HepG2 (cell line): ENCODE results near the gene MSI2. TPM values are rescaled to one million over a fixed set of nuclear protein-coding genes. Genes with fewer than 3 reads are reported as not detected.
A peak's percentile ranks its signal among the peaks of the same experiment; 100 is the strongest.

Experiments used
- ATAC-seq: fragments of 200-7000 bp; cut with Tn5 transposase; 3 replicates; pipeline ENCODE4 v1.9.1; 2020; ENCODE audit warnings: mild to moderate bottlenecking, moderate library complexity
- BruUV-seq: library from RNA; stranded (reverse); fragments of 400-500 nt; replicated peaks from 2 replicates; lab custom pipeline; 2021; lab: Mats Ljungman, UMichigan
- CTCF ChIA-PET: fragments of 300-600 bp; formaldehyde crosslinking; extraction: SDS; loops from one replicate; lab custom pipeline; 2021; ENCODE audit warnings: low total read pairs, inconsistent platforms, low intra/inter-chr PET ratio; lab: Yijun Ruan, JAX
- POLR2A ChIA-PET: fragments of 350-600 bp; sonication (Branson Sonifier 250); formaldehyde crosslinking; loops from one replicate; lab custom pipeline; 2020; ENCODE audit warnings: antibody characterized with exemption, inconsistent platforms; lab: Yijun Ruan, JAX
- DNase-seq: peaks from one replicate; pipeline ENCODE4 v3.0.0-alpha.2; 2015; ENCODE audit warnings: low spot score
- FAIRE-seq: peaks from 3 replicates; lab custom pipeline; 2011; peaks lifted over from hg19 to GRCh38; lab: Jason Lieb, UNC
- H2AFZ ChIP-seq: one replicate; pipeline ENCODE4 v1.6.1; 2011; ENCODE audit warnings: low read length, inconsistent platforms
- H3K27ac ChIP-seq: fragments of 300-600 bp; 3 replicates; pipeline ENCODE4 v1.8.0; 2011; ENCODE audit warnings: mixed run types, mild to moderate bottlenecking, mixed read lengths, low read length, inconsistent platforms; ENCODE audit not compliant: insufficient read depth; ENCODE audit errors: extremely low read length
- H3K27me3 ChIP-seq, 2 experiments: fragments of 200-600 bp in 1 of 2; 2 replicates in 1 of 2; 3 replicates in 1 of 2; pipeline versions ENCODE4 v1.6.0 to v1.8.0; 2011; ENCODE audit warnings: low read length in 2 of 2, mild to moderate bottlenecking in 2 of 2, moderate library complexity in 2 of 2, inconsistent platforms in 1 of 2; ENCODE audit not compliant: insufficient read depth in 2 of 2, control insufficient read depth in 1 of 2
- H3K36me3 ChIP-seq, 2 experiments: fragments of 200-600 bp in 1 of 2; replicated peaks in 1 of 2; 2 replicates in 1 of 2; 3 replicates in 1 of 2; pipeline versions ENCODE4 v1.5.1 to v1.8.0; 2011; ENCODE audit warnings: low read length in 2 of 2, inconsistent platforms in 1 of 2; ENCODE audit not compliant: insufficient read depth in 2 of 2, control insufficient read depth in 1 of 2
- H3K4me1 ChIP-seq: 2 replicates; pipeline ENCODE4 v1.5.1; 2012; ENCODE audit warnings: low read length, inconsistent platforms; ENCODE audit not compliant: insufficient read depth
- H3K4me2 ChIP-seq: 2 replicates; pipeline ENCODE4 v1.6.0; 2011; ENCODE audit warnings: low read depth, low read length, inconsistent platforms
- H3K4me3 ChIP-seq, 3 experiments: fragments of 200-600 bp in 1 of 3; sonication (generic), shearing (Covaris generic) in 1 of 3; replicated peaks in 1 of 3; 2 replicates each; pipeline ENCODE4 v1.5.1; 2011 to 2016; ENCODE audit warnings: low read length in 3 of 3, inconsistent platforms in 2 of 3, low read depth in 2 of 3, mild to moderate bottlenecking in 2 of 3, control low read depth in 1 of 3, mixed read lengths in 1 of 3; ENCODE audit not compliant: insufficient read depth in 1 of 3
- H3K79me2 ChIP-seq: one replicate; pipeline ENCODE4 v1.6.1; 2011; ENCODE audit warnings: low read length, inconsistent platforms; ENCODE audit not compliant: insufficient read depth
- H3K9ac ChIP-seq: 2 replicates; pipeline ENCODE4 v1.6.0; 2011; ENCODE audit warnings: mild to moderate bottlenecking, low read depth, low read length, inconsistent platforms; ENCODE audit not compliant: insufficient read depth
- H3K9me3 ChIP-seq: 2 replicates; pipeline ENCODE4 v1.5.1; 2012; ENCODE audit warnings: mild to moderate bottlenecking, low read length
- H4K20me1 ChIP-seq: 2 replicates; pipeline ENCODE4 v1.6.0; 2011; ENCODE audit warnings: inconsistent platforms, mild to moderate bottlenecking, low read length, moderate library complexity; ENCODE audit not compliant: insufficient read depth
- AGO2 ChIP-seq: fragments of 200-400 bp; formaldehyde crosslinking; optimal IDR thresholded peaks from 2 replicates; pipeline ENCODE3; 2017; ENCODE audit warnings: mild to moderate bottlenecking, low read depth, low read length, moderate library complexity
- BATF2 ChIP-seq: sonication (generic); formaldehyde crosslinking; IDR thresholded peaks from 2 replicates; pipeline ENCODE4 v1.8.0; 2022; ENCODE audit warnings: mild to moderate bottlenecking, missing genetic modification reagents, moderate library complexity
- BHLHE40 ChIP-seq: IDR thresholded peaks from 2 replicates; pipeline ENCODE4 v1.6.1; 2011; ENCODE audit warnings: low read length, improper control_type of control experiment
- ELF1 ChIP-seq: sonication (generic); formaldehyde crosslinking; IDR thresholded peaks from 2 replicates; pipeline ENCODE4 v1.4.0; 2020; ENCODE audit warnings: missing genetic modification reagents
- JUN ChIP-seq: sonication (generic); formaldehyde crosslinking; IDR thresholded peaks from 2 replicates; pipeline ENCODE4 v1.4.0; 2020; ENCODE audit warnings: mild to moderate bottlenecking, missing genetic modification reagents
- SETDB1 ChIP-seq: sonication (generic); formaldehyde crosslinking; IDR thresholded peaks from 2 replicates; pipeline ENCODE4 v1.5.1; 2020; ENCODE audit warnings: missing genetic modification reagents, mild to moderate bottlenecking, borderline replicate concordance
- ZNF609 ChIP-seq: sonication (generic); formaldehyde crosslinking; IDR thresholded peaks from 2 replicates; pipeline ENCODE4 v1.4.0; 2020; ENCODE audit warnings: mild to moderate bottlenecking, missing genetic modification reagents, borderline replicate concordance
- ZSCAN31 ChIP-seq: sonication (generic); formaldehyde crosslinking; IDR thresholded peaks from 2 replicates; pipeline ENCODE4 v1.5.0; 2020; ENCODE audit warnings: low read depth, mild to moderate bottlenecking, missing genetic modification reagents
- ZSCAN5A ChIP-seq: sonication (generic); formaldehyde crosslinking; IDR thresholded peaks from 2 replicates; pipeline ENCODE4 v1.8.0; 2022; ENCODE audit warnings: mild to moderate bottlenecking, missing genetic modification reagents, borderline replicate concordance
- WGBS: methylation state at CpG from one replicate; pipeline ENCODE4 v1.1.6; 2017; ENCODE audit warnings: low lambda C conversion rate; 5-methylcytosine and 5-hydroxymethylcytosine counted together
- in situ Hi-C: cut with HindIII; loops from 2 replicates; pipeline ENCODE4 v1.10.0; 2017; ENCODE audit warnings: low pct_unique_long_range_greater_than_20kb; ENCODE audit not compliant: extremely low pct_ligation_motif_present
- intact Hi-C: fragments of 100-400 bp; cut with micrococcal nuclease; formaldehyde crosslinking; loops from one replicate; pipeline ENCODE4 v1.10.0; 2022; ENCODE audit not compliant: unreplicated experiment
- polyA plus RNA-seq, 8 experiments: library from polyadenylated mRNA; depleted of rRNA in 3 of 8; stranded (reverse) in 7 of 8; unstranded in 1 of 8; fragments of >200 nt; fragmentation: Illumina TruSeq in 4 of 8; extraction: Trizol in 4 of 8; gene quantifications; 2 replicates each; pipeline versions ENCODE4 v1.2.1 to v1.2.3, GENCODE V29; 2011 to 2016; ENCODE audit warnings: low read depth in 4 of 8, missing spikeins in 1 of 8, mixed read lengths in 1 of 8; ENCODE audit not compliant: insufficient read depth in 1 of 8
- total RNA-seq, 5 experiments: library from RNA; depleted of rRNA; stranded (reverse); fragments of >200 nt; fragmentation: Illumina TruSeq; extraction: Trizol; gene quantifications; 2 replicates each; pipeline ENCODE4 v1.2.3, GENCODE V29; 2016; ENCODE audit warnings: low read depth in 1 of 5

MSI2 gene
- total and polyA plus RNA-seq, 2 of the 13 experiments (the other 11 are each of a cell fraction or from before 2014, with no cell fraction given) = 77.5 to 78.4 TPM

GRCh38 chr17:57585341-57586195 lies 329.2 kb downstream of the MSI2 start:
- no peak for FAIRE-seq
- H3K4me1 ChIP-seq = peaks cover 53% of the 10 kb centered on the region
- TF ChIP-seq BHLHE40 = no peak
- TF ChIP-seq AGO2 = peak; percentile 63
- H3K27ac ChIP-seq = no peak overlapping the region
- in situ Hi-C loops (no loop called here), intact Hi-C loops (no loop called here)
- H2AFZ ChIP-seq = no peak overlapping the region
- no peaks in the 10 kb centered on the region for H4K20me1 ChIP-seq
- peaks cover 12 to 26% of the 10 kb centered on the region in 2 experiments; a peak in 4 of 5 replicates for H3K36me3 ChIP-seq
- no peak for DNase-seq
- no peaks in the 10 kb centered on the region for H3K9me3 ChIP-seq
- CTCF ChIA-PET = no interaction called here
- over 99% methylated on average over 22 of the region's 22 CpGs for WGBS
- BruUV-seq = no TSS peak
- no peak for ATAC-seq
- H3K9ac ChIP-seq = no peak overlapping the region
- no peaks in the 10 kb centered on the region for H3K27me3 ChIP-seq
- no peak overlapping the region for H3K4me2 ChIP-seq
- POLR2A ChIA-PET = no interaction called here
- H3K79me2 ChIP-seq = peaks cover 7% of the 10 kb centered on the region
- no peak overlapping the region for H3K4me3 ChIP-seq

GRCh38 chr17:57586196-57586740 lies 329.9 kb downstream of the MSI2 start:
- CTCF ChIA-PET = no interaction called here
- Histone ChIP-seq H3K4me2 (no peak overlapping the region), H3K36me3 (peaks cover 12 to 26% of the 10 kb centered on the region in 2 experiments; a peak in 4 of 5 replicates), H3K9me3 (no peaks in the 10 kb centered on the region), H3K27me3 (no peaks in the 10 kb centered on the region), H3K27ac (no peak overlapping the region), H2AFZ (no peak overlapping the region), H3K4me1 (peaks cover 46% of the 10 kb centered on the region), H3K79me2 (peaks cover 7% of the 10 kb centered on the region), H3K4me3 (no peak overlapping the region), H3K9ac (no peak overlapping the region), H4K20me1 (no peaks in the 10 kb centered on the region)
- no peak for FAIRE-seq
- BruUV-seq = no TSS peak
- no peak for ATAC-seq
- DNase-seq = no peak
- intact Hi-C loops (no loop called here), in situ Hi-C loops (no loop called here)
- POLR2A ChIA-PET = interaction anchor here (1.4 kb wide), 1 partner anchor 25 kb away, joined by 3 read pairs; no protein-coding TSS in a partner anchor
- WGBS = 98% methylated on average over 5 of the region's 5 CpGs
- TF ChIP-seq ELF1 (CRISPR knock-in tag) (no peak), JUN (no peak), ZNF609 (no peak), SETDB1 (no peak), ZSCAN5A (CRISPR knock-in tag) (no peak), BATF2 (no peak), ZSCAN31 (CRISPR knock-in tag) (no peak)
